DOHH2 (cell line): ENCODE results near the gene ITPR1.

Source experiments
- EZH2phosphoT487 ChIP-seq: fragments of 200-600 bp; sonication (generic); IDR thresholded peaks from 2 replicates; pipeline ENCODE4 v1.6.1; 2017; ENCODE audit warnings: borderline replicate concordance, mild to moderate bottlenecking, antibody characterized with exemption, low read length, moderate library complexity, mixed read lengths
- TF ChIP-seq, protein P1 (sequence below): fragments of 200-600 bp; sonication (generic); IDR thresholded peaks from one replicate; pipeline ENCODE4 v1.5.1; 2014; ENCODE audit warnings: antibody characterized with exemption, mild to moderate bottlenecking, low read depth, low read length; ENCODE audit not compliant: poor library complexity, severe bottlenecking

DNA sequence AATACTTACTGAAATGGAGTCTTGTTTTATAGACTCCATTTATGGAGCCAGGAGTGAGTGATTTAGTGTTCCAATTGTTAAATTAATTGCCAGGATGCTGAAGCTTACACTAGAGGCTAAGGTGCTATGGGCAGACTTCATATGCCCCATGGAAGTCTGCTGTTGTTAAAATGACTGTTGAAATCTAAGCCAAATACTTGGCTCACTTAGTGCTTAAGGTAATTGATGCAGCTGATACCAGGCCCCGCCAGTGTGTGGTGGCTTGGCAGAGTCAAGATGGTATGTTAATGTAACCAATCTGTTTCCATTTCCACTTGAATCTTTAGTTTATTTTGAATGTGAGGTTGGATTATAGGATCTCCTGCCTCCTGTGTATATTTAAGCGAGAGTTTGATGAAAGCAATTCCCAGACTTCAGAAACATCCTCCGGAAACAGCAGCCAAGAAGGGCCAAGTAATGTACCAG is 187.1 kb downstream of the ITPR1 start:
- TF ChIP-seq, protein P1, sequence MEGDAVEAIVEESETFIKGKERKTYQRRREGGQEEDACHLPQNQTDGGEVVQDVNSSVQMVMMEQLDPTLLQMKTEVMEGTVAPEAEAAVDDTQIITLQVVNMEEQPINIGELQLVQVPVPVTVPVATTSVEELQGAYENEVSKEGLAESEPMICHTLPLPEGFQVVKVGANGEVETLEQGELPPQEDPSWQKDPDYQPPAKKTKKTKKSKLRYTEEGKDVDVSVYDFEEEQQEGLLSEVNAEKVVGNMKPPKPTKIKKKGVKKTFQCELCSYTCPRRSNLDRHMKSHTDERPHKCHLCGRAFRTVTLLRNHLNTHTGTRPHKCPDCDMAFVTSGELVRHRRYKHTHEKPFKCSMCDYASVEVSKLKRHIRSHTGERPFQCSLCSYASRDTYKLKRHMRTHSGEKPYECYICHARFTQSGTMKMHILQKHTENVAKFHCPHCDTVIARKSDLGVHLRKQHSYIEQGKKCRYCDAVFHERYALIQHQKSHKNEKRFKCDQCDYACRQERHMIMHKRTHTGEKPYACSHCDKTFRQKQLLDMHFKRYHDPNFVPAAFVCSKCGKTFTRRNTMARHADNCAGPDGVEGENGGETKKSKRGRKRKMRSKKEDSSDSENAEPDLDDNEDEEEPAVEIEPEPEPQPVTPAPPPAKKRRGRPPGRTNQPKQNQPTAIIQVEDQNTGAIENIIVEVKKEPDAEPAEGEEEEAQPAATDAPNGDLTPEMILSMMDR = no peak
- no peak for TF ChIP-seq EZH2phosphoT487
